ENCODE measurements around the gene PBLD.
A peak's percentile ranks its signal among the peaks of the same experiment; 100 is the strongest.
"Not testable (repeated sequence)": the region's sequence is repeated elsewhere in the genome, so short reads cannot be mapped to it uniquely, and the experiment has no call there.

The PBLD gene

DNA sequence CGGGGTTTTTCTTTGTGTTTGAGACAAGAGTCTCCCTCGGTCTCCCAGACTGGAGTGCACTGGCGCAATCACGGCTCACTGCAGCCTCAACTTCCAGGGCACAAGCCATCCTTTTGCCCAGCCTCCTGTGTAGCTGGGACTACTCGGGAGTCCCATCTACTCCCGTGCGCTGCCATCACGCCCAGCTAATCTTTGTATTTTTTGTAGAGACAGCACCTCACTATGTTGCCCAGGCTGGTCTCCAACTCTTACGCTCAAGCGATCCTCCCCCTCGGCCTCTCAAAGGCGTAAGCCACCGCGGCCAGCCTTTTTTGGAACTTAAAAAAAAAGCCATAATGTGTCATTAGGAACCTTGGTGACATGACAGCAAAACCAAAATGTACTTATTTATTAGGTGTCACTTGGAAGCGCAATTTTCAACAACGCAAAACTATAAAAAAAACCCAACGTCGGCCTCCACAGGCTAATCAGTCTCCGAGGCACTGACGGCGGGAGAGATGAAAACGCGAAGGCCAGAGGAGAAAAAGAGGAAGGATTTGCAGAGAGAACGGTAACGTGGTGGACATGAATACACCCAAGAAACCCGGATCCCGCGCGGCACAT is 1.8 kb downstream of the PBLD start:
- DNase-seq (ENCODE audit: low spot score): no peak

DNA sequence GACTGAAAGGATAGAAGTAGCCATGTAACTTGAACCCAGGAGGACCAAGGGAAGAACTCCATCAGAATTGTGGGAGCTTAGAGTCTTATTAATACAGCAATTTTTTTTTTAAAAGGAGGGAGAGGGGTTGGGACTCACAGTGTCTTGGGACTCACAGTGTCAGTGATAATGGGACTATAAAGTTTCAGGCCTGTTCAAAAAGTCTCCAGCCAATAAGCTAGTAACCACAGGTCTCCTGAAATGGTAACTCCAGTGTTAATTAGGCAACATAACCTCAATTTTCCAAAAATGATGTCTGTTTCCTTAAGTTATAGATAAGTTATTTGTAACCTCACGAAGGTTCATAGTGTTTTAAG is 3.2 kb downstream of the PBLD start:
- DNase-seq (ENCODE audit: low spot score): no peak

DNA sequence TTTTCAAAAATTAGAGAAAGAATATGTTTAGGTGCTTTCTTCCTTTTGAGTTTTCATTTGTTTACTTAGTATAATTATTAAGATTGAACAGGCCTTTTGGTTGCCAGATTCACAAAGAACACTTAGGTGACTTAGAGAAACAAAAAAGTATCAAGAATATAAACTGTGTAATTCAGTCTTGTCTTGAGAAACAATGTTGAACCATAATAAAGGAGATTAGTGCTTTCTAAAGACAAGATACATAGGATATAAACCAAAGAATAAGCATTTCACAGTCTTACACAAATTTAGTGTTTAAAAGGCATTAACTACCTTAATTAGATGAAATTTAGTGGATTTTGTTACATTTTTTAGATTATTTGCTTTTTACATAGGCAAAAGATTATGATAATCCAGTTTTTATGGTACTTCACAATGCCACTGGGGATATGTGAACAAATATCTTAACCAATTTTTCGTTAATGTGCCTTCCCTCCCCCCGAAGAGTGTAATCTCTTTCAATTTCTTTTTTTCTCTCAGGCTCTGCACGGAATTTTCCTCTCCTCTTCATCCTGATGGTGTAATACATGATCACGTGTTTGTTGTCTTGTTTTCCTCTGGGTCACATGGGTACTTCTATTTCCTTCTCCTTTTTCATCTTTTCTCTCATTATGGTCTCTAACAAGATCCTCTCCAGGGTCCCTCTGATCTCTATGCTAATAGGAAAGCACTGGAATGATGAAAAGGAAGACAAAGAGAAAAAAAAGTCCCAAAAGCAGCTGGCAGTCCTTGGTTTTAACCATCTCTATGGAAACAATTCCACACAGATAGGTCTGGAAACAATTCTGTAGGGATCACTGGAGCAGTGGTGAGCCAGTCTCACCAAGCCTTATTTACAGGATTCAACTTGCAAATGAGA is 4.6 kb downstream of the PBLD start:
- peak; percentile 30 for DNase-seq (ENCODE audit: low spot score)

DNA sequence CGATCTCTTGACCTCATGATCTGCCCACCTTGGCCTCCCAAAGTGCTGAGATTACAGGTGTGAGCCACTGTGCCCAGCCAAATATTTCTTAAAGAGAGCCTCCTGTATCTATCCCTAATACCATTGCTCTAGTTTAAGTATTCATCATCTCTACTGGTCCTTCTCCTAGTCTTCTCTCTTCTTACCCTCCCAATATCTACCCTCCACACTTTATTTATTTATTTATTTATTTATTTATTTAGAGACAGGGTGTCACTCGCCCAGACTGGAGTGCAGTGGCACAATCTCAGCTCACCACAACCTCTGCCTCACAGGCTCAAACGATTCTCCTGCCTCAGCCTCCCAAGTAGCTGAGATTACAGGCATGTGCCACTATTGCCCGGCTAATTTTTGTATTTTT is 8.3 kb downstream of the PBLD start:
- not testable (repeated sequence) for DNase-seq (ENCODE audit: low spot score)

DNA sequence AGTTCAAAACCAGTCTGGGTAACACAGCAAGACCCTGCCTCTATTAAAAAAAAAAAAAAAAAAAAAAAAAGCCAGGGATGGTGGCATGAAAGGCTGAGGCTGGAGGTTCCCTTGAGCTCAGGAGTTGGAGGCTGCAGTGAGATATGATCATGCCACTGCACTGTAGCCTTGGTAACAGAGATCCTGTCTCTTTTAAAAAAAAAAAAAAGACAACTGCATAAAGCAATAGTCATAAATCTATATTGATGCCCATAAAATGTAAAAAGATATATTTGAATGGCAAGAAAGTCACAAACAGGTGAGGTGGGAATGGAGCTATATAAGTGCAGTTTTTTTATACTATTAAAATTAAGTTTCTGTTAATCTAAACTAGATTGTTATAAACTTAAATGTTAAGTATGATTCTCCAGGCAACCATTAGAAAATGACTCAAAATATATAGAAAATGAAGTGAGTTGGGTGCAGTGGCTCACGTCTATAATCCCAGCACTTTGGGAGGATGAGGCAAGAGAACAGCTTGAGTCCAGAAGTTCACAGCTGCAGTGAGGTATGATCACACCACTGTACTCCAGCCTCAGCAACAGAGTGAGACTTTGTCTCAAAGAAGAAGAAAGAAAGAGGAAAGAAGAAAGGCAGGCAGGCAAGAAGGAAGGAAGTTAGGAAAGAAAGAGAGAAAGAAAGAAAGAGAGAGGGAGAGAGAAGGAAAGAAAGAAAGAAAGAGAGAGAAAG is 14.2 kb downstream of the PBLD start:
- DNase-seq (ENCODE audit: low spot score): no peak

DNA sequence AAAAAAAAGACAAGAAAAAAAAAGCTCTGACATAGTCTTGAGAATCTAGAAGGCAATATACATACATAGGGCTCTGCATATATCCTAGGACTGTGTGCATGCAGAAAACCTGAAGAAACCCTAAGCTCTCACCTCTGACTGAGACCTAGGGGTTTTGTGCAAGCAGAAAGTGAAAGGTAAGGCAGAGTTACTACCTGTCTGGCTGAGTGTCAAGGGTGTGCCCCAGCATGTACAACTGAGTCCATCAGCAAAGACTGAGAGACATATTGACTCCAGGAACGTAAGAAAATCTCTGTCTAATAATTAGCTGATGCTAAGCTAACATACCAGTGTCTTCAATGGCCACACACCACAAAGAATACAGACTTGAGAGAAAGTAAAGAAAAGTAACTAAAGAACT is 17.1 kb downstream of the PBLD start:
- DNase-seq (ENCODE audit: low spot score): no peak

DNA sequence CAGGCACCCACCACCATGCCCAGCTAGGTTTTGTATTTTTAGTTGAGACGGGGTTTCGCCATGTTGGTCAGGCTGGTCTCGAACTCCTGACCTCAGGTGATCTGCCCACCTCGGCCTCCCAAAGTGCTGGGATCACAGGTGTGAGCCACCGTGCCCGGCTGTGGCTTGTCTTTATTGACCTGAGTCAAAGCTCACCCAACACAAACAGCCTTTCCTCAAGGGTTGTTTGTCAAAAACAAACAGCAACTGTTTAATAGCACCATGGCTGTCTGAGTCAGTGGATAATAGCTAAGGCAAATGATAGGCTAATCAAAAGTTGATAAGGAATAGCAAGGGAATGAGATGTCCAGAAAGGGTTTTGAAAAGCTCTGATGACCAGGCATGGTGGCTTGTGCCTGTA is 17.8 kb downstream of the PBLD start:
- DNase-seq (ENCODE audit: low spot score): not testable (repeated sequence)

DNA sequence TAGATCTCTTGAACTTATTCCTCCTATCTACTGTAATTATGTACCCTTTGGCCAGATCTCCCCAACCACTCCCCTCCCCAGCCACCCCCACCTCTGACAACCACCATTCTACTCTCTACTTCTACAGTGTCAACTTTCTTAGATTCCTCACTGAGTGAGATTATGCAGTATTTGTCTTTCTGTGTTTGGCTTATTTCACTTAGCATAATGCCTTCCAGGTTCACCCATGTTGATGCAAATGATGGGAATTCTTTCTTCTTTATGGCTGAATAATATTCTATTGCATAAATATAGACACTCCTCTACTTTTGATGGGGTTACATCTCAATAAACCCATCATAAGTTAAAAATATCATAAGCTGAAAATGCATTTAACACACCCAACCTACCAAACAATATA is 22.2 kb downstream of the PBLD start:
- DNase-seq (ENCODE audit: low spot score): no peak

DNA sequence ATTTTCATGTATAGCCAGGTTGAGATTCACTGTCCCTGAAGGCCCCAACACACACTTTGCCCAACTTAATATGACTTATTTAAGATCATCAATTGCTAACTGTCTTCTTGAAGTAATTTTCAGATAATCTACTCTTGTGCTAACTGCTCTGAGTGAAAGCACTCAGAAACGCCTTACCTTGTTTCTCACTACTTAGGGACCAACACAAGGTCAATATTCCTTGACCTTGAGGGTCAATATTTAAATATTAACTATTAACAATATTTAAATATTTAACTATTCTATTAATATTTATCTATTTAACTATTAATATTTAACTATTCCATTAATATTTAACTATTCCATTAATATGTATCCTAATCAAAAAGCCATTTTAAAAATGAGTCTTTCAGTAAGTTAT is 26.9 kb downstream of the PBLD start:
- DNase-seq (ENCODE audit: low spot score): no peak

DNA sequence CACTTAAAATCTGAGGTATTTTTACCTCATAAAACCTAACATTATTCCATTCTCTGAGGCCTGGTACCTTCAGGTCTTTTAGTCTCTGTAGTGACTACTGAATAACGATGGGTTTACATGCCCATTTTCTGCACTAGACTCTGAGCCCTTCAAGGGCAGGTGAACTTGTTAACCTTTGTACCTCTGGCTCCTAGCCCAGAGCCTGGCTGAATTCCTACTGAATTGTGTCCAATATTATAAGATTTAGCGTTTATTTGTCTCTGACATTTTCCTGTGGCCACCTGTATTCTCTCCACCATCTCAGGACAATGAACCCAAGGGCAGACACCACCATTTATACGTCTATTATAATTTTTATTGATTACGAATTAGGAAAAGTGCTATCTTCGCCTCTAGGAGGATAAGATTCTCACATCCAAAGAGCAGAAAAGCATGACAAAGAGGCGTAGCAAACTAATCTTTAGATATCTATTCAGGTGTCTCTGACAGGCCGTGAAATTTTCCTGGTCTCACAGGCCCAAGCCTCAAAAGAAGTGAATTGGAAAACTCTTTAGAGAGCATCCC is 28.8 kb downstream of the PBLD start:
- no peak for DNase-seq (ENCODE audit: low spot score)

DNA sequence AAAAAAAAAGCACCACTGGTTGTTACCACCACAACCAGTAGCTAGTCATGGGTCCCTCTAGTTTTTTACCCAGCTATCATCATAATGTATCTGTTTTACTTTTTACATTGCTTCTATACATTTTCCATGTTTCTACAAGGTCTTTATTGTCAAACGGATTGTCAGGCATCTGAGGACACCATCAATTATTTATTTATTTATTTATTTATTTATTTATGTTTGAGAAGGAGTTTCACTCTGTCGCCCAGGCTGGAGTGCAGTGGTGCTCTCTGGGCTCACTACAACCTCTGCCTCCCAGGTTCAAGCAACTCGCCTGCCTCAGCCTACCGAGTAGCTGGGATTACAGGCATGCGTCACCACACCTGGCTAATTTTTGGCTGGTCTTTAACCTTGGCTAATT is 29.9 kb downstream of the PBLD start:
- no peak for DNase-seq (ENCODE audit: low spot score)

DNA sequence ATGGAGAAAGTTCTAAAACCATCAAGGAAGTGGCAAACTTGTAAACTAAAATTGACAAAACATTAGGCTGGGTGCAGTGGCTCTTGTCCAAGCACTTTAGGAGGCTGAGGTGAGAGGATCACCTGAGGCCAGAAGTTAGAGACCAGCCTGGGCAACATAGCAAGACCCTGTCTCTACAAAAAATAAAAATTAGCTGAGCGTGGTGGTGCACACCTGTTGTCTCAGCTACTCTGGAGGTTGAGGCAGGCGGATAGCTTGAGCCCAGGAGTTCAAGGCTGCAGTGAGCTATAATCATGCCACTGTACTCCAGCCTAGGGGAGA is 30.3 kb downstream of the PBLD start:
- no peak for DNase-seq (ENCODE audit: low spot score)

DNA sequence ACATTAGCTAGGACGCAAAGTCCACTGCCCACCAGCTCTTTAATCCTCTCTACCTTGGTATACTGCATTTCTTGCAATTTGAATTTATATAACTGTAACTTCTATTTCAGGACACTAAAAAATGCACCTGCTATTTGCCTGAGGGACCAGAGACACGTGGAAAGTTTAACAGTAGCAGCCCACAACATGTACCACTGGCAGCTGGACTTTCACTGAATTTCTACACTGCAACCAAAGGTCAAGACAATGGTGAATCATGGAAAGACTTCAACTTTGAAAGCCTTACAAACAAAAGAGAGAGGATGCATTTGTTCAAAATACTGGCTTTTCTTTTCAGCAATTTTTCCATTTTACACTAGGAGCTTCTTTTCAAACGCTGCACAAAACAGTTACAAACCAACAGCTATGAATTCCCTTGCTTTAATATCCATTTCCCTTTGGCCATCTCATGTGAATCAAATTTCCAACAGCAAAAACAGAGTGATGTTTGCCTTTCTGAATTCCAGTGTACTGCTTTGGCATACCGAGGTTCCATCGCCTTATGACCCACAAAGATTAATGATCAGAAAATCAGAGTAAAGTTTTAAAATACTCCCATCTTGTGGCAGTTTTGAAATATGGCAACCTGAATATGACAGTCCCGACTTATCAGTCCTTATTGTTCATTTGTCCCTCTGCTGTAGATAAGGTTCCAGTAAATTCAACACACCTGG is 30.8 kb downstream of the PBLD start:
- peak; percentile 15 for DNase-seq (ENCODE audit: low spot score)

DNA sequence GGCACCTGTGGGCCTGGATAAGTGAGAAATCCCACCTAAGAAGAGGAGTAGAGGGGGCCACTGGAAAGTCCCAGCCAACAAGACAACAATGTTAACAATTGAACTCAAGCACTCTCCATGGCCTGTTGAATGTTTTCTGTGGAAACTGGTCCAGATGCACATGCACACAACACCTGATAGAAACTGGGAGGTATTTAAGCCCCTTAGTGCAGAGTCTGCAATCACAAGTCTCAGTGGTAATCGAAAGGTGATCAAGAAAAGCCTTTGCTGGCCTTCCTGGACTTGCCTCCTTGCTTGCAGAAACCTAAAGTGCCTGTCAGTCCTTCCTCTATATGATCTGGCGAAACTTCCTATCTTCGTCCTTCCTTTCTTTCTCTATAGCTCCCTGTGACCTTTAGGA is 31.4 kb downstream of the PBLD start:
- DNase-seq (ENCODE audit: low spot score): no peak

DNA sequence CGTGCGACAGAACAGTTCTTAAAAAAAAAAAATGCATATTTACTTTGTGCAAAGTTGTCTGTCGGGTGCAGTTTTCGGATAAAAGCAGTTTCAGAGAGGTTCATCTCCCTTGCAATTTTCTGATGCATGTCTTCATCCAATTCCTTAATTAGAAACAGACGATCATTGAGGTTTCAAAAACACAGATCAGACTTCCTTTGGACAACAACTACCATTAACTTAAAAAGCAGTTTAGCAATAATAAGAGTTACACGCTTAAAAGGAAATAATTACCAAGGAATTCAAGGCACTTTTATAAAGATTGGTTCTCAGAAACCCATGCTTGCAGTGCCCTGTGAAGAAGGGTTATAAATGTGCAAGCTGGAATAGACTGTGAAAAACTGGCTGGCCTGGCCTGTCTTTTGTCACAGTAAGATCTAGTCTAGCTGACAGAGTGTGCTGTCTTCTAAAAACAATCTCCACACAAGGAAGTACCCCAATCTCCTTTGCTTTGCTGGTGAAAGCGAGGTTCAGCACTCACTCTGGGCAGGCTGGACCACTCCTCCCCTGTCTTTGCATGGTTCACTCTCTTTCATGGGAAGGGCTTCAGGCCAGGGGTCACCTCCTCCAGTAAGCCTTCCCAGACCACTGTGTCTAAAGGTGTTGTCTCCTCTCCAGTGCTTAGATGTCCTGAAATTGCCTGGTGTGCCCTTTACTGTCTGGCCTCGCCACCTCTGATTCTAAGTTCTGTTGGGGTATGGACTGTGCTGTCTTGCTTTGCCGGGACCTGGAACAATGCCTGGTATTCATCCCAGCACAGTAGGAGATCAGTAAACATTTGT is 35.7 kb downstream of the PBLD start:
- no peak for DNase-seq (ENCODE audit: low spot score)

DNA sequence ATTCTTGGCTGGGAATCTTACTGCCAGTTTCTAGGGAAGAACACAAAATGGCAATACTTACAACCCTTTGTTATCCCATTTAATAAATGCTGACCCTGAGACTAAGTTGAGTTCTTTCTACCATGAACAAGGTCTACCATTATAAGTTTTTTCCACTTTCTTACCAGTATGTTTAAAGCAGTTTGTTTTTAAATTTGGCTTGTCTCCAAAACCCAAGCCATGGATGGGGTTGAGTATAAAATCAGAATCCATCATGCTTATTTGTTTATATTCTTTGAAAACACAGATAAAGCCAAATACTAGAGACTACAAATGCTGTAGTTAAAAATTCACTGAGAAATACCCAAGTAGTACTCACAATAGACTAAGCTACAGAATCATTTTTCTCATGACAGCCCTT is 42.0 kb downstream of the PBLD start:
- DNase-seq (ENCODE audit: low spot score): no peak

DNA sequence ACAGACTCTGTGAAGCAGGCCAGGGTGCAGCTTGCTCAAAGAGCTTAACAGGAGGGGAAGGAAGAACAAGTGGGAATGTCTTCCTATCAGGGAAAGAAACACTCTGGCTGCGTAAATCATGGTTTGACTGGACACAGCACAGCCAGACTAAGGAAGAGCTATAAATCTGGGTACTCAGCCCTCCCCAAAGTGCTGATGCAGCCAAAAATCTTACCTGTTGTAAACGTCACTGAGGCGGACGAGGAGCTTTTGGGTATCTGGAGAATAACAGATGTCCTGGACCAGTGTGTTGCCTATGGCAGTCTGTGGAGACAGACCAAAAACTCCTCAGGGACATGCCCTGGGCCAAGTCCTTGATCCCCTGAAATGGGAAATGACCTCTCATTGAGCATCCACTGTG is 44.0 kb downstream of the PBLD start:
- no peak for DNase-seq (ENCODE audit: low spot score)

DNA sequence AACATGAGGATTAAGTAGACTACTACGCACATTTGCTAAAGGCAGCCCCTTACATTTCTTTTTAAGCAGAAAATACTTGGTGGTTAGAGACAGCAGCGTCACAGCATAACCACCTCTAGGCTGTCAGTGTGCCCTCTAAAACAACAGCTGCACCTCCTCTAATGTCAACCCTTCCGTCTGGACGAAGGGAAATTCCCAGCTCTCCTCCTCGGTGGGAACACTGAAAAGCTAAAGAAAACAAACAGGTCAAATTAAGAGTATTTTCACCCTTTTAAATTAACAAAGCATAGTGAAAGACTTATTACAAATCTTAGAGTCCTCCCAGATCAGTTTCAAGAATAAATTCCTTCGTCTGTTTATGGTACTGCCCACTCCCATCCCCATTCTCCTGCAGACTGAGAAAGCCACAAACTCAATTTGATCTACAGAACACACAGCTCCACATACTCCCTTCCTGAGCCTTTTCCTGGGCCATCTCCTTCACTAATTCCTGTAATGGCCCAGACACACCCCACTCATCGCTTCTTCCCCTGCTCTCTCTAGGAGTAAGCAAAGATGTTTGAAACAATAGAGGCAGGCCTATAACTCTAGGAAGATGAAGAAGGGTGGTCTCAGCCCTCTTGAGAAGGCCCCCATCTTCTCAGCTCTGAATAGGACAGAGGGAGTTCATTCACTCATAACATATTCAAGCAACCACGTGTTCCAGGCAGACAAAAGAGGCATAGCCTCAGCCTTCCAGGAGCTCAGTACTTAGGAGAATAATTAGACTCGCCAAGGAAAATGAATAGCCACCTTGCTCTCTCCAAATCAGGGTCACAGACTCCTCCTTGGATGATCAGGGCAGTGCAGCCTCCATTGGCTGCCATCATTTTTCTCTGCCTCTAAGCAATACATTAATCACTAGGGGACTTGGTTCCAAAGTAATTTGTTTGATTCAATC is 48.4 kb downstream of the PBLD start:
- no peak for DNase-seq (ENCODE audit: low spot score)

DNA sequence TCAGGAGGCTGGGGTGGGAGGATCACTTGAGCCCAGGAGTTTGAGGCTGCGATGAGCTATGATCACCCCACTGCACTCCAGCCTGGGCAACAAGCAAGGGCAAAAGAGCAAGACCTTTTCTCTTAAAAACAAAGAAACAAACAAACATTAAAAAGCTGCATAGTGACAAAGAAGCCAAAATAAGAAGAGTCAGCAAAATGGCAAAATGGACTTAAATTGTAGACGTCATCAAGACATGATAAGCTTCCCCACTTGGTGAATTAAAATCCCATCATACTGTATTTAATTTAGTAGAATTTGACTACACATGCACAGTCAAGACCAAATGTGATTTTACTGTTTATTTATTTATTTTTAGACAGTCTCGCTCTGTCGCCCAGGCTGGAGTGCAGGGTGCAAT is 52.0 kb downstream of the PBLD start:
- no peak for DNase-seq (ENCODE audit: low spot score)
